NCI-H2227 treated with DMSO at 0.1 percent for 48 hours (cell line): ENCODE results near the gene STBD1.
"Not testable (repeated sequence)": the region's sequence is repeated elsewhere in the genome, so short reads cannot be mapped to it uniquely, and the experiment has no call there.

Source experiments
- DNase-seq: peaks from one replicate; lab custom pipeline; 2025; lab: John Stamatoyannopoulos, UW

STBD1 gene

GRCh38 chr4:76322236-76322635 is 15.7 kb downstream of the STBD1 start:
- DNase-seq, result no peak

GRCh38 chr4:76325072-76325471 is 18.5 kb downstream of the STBD1 start:
- DNase-seq, result no peak

DNA sequence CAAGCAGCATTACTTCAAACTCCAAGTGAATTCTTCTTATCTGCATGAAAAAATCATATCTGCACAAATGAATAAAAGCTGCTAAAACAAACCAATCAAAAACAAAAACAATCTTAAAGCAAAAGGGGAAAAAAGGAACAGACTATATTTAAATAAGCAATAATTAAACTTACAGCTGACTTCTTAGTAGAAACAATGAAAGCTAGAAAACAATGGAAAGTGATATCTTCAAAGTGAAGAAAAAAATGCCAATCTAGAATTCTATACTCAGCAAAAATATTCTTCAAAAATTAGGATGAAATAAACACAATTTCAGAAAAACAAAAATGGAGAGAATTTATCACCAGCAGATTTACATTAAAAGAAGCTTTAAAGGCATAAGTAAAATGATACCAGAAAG is 20.0 kb downstream of the STBD1 start:
- no peak for DNase-seq

DNA sequence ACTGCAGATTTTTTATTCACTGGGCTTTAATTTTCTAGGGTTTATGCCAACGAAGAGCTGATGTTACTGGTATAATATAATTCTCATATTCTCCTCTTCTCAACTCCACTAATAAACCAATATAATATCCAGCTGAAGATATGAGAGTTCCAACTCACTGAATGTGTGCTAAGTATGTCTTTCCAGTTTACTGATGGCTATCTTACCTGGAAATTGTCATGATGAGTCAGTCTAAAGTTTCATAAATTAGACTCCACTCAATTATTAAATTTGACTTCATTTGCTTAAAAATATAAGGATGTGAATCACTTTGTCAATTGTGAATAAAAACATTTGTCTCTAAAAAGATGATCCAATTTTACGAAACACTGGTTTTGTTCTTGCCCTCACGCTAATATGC is 28.4 kb downstream of the STBD1 start:
- DNase-seq, result no peak

DNA sequence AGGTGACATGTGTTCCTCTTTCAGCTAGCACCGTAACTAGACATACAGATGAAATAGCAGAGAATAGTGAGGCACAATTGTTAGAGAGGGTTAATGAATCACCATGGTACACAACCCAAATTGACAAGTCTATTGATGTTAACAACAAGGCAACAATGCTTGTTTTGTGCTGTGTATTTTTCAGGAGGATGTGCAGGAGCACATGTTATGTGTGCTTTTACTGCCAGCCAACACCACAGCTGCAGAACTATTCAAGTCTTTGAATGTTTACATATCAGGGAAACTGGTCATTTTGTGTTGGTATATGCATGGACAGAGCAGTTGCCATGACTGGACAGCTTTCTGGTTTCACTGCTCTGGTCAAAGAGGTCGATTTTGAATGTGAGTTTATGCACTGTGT is 32.8 kb downstream of the STBD1 start:
- DNase-seq, result no peak

DNA sequence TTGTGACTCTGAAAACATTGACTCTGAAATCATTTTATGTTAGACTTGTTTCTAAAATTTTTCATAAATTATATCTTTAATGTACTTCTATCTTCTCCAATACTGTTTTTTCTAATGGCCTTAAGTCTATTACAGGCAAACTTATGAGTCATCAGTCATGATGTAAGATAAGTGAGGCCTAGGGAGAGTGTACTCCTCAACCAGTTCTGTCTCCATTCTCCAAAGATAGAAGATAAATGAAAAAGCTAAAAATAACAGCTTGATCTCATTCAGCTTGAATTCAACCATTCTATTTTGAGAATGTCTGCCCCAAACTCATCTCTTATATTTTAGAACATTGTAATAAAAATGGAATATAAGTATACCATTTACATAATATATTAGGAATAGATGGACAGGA is 34.5 kb downstream of the STBD1 start:
- no peak for DNase-seq

DNA sequence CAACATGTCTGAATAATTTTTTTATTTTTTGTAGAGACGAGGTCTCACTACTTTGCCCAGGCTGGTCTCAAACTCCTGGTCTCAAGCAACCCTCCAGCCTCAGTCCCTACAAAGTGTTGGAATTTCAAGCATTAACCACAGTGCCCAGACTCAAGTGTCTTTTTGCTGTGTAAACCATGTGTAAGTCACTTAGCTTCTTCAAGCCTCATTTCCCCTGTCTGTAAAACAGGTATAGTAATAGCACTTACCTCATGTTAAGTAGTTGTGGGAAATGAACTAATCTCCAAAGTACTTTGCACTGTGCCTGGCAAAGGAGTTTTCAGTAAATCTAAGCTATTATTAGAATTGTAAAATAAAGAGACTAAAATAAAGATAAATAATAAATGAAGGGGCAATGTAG is 35.7 kb downstream of the STBD1 start:
- no peak for DNase-seq

DNA sequence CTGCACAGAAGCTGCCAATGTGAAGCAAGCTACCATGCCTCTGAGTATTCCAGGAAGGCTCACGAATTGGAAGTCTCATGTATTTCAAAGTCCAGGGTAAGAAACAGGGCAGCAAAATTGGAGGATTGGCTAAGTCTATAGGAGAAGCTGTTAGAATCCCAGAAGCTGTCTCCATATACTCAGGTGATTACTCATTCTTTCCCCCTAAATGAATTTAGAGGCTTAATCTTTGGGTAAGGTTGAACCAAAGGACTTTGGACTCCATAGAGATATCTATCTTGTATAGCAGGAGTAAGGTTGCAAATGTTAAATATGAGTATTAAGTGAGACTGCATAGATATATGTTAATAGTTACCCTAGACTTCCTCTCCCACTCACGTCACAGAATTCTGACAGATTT is 36.3 kb downstream of the STBD1 start:
- no peak for DNase-seq

GRCh38 chr4:76354517-76355473 is 48.3 kb downstream of the STBD1 start:
- DNase-seq, result no peak

DNA sequence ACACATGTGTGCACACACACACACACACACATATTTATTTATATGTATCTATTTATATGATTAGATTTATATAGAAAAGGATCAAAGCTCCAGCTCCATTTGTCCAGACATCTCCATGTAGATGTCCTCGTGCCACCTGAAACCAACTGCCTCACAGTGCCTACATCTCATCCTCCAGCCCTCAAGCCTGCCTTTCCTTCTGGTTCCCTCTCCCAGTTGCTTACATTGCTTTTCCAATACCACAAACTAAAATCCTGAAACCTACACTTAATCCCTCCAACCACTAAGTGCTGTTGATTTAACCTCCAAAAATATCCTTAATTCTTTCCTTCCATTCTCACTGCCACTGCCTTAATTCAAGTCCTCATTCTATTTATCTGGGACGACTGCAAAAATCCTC is 51.4 kb downstream of the STBD1 start:
- DNase-seq, result no peak

GRCh38 chr4:76359881-76360466 is 53.4 kb downstream of the STBD1 start:
- not testable (repeated sequence) for DNase-seq
